Measurements from ENCODE around the gene ZSWIM7.
"Not testable (repeated sequence)": the region's sequence is repeated elsewhere in the genome, so short reads cannot be mapped to it uniquely, and the experiment has no call there.

ZSWIM7 gene

GRCh38 chr17:15998031-15998562 lies 1.4 kb downstream of the ZSWIM7 start:
- DNase-seq, result no peak

DNA sequence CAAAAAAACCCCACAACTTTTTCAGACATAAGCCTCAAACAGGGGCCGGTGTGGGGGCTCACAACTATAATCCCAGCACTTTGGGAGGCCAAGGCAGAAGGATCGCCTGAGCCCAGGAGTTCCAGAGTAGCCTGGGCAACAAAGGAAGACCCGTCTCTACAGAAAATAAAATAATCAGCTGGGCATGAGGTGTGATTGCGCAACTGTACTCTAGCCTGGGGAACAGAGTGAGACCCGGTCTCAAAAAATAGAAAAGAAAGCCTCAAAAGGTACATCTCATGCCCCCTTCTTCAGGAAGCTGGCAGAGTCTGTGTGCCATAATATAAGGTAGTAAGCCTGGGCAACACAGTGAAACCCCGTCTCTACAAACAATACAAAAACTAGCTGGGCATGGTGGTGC lies 3.2 kb downstream of the ZSWIM7 start:
- DNase-seq, result no peak

GRCh38 chr17:15981646-15982580 lies 17.6 kb downstream of the ZSWIM7 start:
- DNase-seq, result peak; percentile 43

- DNase-seq, result no peak
These were observed 18.3 kb downstream of the ZSWIM7 start for GRCh38 chr17:15981208-15981607.

- not testable (repeated sequence) for DNase-seq
These were observed 20.5 kb downstream of the ZSWIM7 start for GRCh38 chr17:15979013-15979412.

DNA sequence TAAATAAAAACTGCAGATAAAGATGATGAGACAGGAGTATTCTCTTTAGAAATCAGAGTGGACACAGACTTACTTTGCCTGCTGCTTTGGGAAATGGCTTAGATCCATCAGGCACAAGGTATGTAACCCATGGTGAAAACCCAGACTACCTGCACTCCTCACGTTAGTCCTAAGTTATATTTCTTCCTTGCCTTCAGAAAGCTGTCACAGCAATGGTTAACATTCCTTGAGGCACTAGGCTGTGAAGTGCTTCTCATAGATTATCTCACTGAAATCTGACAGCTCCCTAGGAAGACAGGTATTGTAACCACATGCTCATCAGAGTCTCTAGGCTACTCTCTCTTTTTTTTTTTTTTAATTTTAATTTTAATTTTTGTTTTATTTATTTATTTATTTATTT lies 20.9 kb downstream of the ZSWIM7 start:
- DNase-seq, result no peak

DNA sequence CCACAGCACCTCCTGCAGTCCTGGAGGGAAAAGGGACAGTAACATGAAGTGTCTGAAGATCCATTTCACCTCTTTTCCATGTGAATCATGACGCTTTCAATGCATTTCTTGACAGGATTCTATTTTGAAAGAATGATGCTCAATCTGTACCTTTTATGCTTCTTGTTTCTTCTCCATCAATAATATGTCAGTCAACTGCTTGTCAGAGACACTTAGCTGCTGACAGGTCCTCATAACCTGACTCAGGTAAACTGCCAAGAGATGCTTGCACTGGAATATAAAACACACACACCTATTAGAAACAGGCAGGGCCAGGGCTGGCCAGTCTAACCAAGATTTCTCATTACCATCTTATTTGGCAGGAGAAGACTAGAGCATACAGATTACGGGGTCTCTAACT lies 21.6 kb downstream of the ZSWIM7 start:
- DNase-seq, result no peak

- no peak for DNase-seq
These were observed 25.7 kb downstream of the ZSWIM7 start for GRCh38 chr17:15973834-15974233.

DNA sequence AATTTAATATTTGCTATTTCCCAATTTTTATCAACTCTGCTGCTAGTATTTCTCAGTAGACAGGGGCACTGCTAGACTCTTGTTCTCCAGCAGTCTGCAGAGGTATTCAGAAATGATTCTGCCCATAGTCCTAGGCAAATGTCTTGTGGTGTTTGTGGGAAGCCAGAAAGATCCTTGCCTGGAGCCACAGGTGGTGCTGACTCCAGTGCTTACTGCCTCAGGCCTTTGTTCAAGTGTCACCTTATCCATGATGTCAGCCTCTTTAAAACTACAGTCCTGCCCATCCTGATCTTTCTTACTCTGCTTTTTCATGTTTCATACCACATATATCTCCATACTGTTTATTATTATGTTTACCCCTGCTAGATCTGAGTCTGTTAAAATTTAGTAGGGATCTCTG lies 26.5 kb downstream of the ZSWIM7 start:
- DNase-seq, result no peak

DNA sequence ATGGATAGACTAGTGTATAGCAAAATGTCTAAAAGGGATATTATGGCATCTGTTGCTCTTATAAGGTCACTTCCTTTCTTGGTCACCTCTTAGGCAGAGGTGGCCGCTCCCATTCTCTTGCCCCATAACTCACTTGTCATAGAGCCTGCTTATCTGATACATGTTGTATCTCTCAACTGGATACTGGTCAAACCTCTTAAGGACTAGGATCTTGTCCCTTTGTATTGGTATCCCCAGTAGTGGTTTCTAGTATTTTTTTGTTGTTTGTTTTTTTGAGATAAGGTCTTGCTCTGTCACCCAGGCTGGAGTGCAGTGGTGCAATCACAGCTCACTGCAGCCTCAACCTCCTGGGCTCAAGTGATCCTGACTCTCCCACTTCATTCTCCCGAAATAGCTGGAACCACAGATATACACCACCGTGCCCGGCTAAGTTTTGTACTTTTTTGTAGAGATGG lies 27.0 kb downstream of the ZSWIM7 start:
- DNase-seq, result no peak

DNA sequence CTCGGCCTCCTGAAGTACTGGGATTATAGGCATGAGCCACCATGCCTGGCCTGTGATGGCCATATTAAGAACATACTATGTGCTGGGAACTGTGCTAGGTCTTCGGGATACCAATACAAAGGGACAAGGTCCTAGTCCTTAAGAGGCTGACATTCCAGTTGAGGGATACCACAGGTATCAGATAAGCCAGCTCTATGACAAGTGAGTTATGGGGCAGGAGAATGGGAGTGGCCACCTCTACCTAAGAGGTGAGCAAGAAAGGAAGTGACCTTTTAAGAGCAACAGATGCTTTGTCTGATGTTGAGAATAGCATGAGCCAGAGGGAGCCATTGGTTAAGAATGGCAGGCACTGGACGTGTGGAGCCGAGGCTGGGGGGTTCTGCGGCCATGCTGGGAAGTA lies 27.6 kb downstream of the ZSWIM7 start:
- no peak for DNase-seq

GRCh38 chr17:15971098-15971678 lies 28.3 kb downstream of the ZSWIM7 start:
- no peak for DNase-seq

DNA sequence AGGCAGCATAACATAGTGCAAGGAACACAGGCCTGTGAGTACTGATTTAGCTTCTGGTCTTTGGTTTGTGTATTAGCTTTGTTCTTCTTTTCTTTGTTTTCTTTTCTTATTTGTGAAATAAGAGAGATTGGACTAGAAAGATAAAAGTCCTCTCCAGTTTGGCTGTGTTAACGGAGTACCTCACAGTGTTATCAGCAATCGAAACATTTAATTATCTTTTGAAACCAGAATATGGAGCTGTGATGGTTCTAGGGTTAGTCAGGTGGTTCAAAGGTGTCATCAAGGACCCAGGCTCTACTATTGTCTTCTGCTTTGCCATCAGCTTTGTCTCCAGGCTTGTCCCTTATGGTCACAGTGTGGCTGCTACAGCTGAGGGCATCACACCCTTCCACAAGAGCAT lies 29.0 kb downstream of the ZSWIM7 start:
- no peak for DNase-seq

- no peak for DNase-seq
These were observed 30.0 kb downstream of the ZSWIM7 start for GRCh38 chr17:15969463-15969862.

- no peak for DNase-seq
These were observed 31.7 kb downstream of the ZSWIM7 start for GRCh38 chr17:15967706-15968399.

DNA sequence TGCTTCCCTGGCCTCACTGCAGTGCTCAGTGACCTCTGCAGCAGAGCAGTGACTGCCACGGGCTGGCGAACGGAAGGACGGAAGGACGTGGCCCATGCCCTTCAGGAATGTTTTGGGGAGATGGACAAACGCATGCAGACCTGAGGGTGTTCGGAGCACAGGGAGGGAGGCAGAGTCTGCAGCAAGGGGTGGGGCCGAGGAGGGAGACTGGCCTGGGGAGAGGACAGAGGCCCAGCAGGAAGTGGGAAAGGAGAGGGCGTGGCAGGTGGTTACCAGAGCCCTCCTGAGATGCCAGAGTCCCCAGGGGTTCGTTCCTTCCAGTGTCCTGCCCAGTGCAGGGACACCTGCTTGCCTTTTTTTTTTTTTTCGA lies 32.6 kb downstream of the ZSWIM7 start:
- no peak for DNase-seq

- peak; percentile 61 for DNase-seq
These were observed 33.2 kb downstream of the ZSWIM7 start for GRCh38 chr17:15966183-15966878.

DNA sequence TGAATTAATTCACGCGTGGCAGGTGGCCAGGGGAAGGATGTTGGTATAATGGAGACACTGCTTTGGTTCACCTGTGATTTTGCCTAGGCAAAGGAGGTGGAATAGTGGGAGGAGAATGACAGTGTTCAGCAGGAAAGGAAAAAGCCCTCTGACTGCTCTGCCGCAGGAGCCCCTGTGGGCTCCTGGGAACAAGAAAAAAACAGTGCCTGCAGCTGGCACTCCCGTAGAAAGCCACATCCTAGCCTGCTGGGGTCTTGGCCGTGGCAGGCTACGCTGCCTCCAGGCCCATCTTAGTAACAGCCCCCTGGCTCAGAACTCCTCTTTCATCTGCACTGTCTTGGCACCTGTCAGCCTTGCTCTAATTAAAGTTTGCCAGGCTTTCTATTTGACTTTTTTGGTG lies 34.0 kb downstream of the ZSWIM7 start:
- DNase-seq, result no peak

- DNase-seq, result peak; percentile 36
These were observed 35.8 kb downstream of the ZSWIM7 start for GRCh38 chr17:15963670-15964110.

DNA sequence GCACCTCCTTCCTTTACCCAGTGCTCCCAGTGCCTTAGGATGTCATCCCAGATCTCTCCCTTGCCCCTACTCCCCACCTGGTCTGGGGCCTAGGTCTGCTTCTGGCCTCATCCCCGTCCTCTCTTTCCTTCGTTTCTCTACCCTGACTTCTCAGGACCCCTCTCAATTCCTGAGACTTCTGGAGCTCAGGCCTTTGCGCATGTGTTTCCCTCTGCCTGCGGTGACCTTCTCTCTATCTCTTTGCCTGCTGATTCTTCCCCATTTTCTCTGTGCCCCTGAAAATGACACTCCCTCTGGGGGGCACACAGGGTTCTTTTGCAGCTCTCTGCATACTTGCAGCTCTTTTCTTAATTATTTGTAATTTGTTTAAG lies 41.0 kb downstream of the ZSWIM7 start:
- DNase-seq, result no peak

GRCh38 chr17:15957608-15958307 lies 41.7 kb downstream of the ZSWIM7 start:
- no peak for DNase-seq

DNA sequence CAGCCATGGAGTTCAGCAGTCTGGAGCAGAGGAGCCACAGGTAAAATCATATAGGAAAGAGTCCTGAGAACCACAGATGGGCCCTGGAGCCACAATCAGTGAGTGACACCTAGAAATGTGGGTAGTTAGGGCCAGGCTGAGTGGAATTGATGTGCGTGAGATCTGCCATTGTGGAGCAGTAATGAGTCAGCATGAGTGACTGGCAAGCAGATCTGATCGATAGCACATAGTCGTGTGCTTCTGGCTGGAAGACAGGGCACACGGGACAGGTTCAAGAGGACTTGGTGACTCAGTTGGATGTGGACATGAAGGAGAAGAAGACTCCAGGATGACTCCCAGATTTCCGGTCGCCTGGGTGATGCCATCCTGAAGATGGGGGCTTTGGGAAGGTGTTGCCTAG lies 42.3 kb downstream of the ZSWIM7 start:
- DNase-seq, result no peak
